ENCODE data around the gene PSD2.

The PSD2 gene

GRCh38 chr5:139859013-139859412 lies 63.4 kb downstream of the PSD2 start:
- DNase-seq = no peak

GRCh38 chr5:139861021-139861888 lies 65.6 kb downstream of the PSD2 start:
- no peak for DNase-seq

- DNase-seq = no peak
These were observed 66.2 kb downstream of the PSD2 start for GRCh38 chr5:139861889-139862207.

GRCh38 chr5:139862313-139862712 lies 66.7 kb downstream of the PSD2 start:
- no peak for DNase-seq

- DNase-seq = no peak
These were observed 67.2 kb downstream of the PSD2 start for GRCh38 chr5:139862803-139863202.

- no peak for DNase-seq
These were observed 67.8 kb downstream of the PSD2 start for GRCh38 chr5:139863361-139863760.

- peak; percentile 23 for DNase-seq
These were observed 68.4 kb downstream of the PSD2 start for GRCh38 chr5:139863855-139864558.

- DNase-seq = no peak
These were observed 69.3 kb downstream of the PSD2 start for GRCh38 chr5:139864716-139865483.

- DNase-seq = no peak
These were observed 71.5 kb downstream of the PSD2 start for GRCh38 chr5:139867109-139867508.

GRCh38 chr5:139867581-139867980 lies 72.0 kb downstream of the PSD2 start:
- no peak for DNase-seq

GRCh38 chr5:139869042-139869790 lies 73.6 kb downstream of the PSD2 start:
- DNase-seq = no peak

GRCh38 chr5:139870677-139871076 lies 75.1 kb downstream of the PSD2 start:
- DNase-seq = no peak

GRCh38 chr5:139871614-139872013 lies 76.0 kb downstream of the PSD2 start:
- DNase-seq = no peak

- DNase-seq = no peak
These were observed 76.6 kb downstream of the PSD2 start for GRCh38 chr5:139872052-139872766.

- DNase-seq = no peak
These were observed 77.5 kb downstream of the PSD2 start for GRCh38 chr5:139872851-139873794.

GRCh38 chr5:139875957-139876356 lies 80.3 kb downstream of the PSD2 start:
- no peak for DNase-seq

- DNase-seq = no peak
These were observed 81.6 kb downstream of the PSD2 start for GRCh38 chr5:139877129-139877597.

GRCh38 chr5:139878093-139878492 lies 82.5 kb downstream of the PSD2 start:
- DNase-seq = no peak

GRCh38 chr5:139880416-139881142 lies 85.0 kb downstream of the PSD2 start:
- DNase-seq = no peak

- no peak for DNase-seq
These were observed 85.6 kb downstream of the PSD2 start for GRCh38 chr5:139881143-139881733.
